NCI-H1436 treated with DMSO at 0.1 percent for 48 hours (cell line): Measurements from ENCODE around the gene IFNA13.

Experiments used
- DNase-seq: peaks from one replicate; lab custom pipeline; 2025; lab: John Stamatoyannopoulos, UW

IFNA13 gene

GRCh38 chr9:21357479-21358460 lies 10.1 kb downstream of the IFNA13 start:
- no peak for DNase-seq

GRCh38 chr9:21350787-21351186 lies 17.1 kb downstream of the IFNA13 start, which contains the start of gene IFNA6:
Gene IFNA6 (minus strand): TSS chr9:21350887. CDS start chr9:21350887, 0 bp downstream.
- DNase-seq = no peak

- no peak for DNase-seq
Measured at GRCh38 chr9:21348430-21348970, 19.4 kb downstream of the IFNA13 start.

- no peak for DNase-seq
Measured at GRCh38 chr9:21340735-21341134, 27.1 kb downstream of the IFNA13 start.

GRCh38 chr9:21336457-21336856 lies 31.4 kb downstream of the IFNA13 start:
- DNase-seq = no peak

GRCh38 chr9:21334701-21335632 lies 32.9 kb downstream of the IFNA13 start, which contains the start of gene KLHL9:
Gene KLHL9 (minus strand): TSS chr9:21335404. CDS start chr9:21334859, 545 bp downstream.
- no peak for DNase-seq

GRCh38 chr9:21333226-21333625 lies 34.6 kb downstream of the IFNA13 start:
- no peak for DNase-seq

- no peak for DNase-seq
Measured at GRCh38 chr9:21331676-21332402, 36.0 kb downstream of the IFNA13 start.

- no peak for DNase-seq
Measured at GRCh38 chr9:21326526-21327139, 41.2 kb downstream of the IFNA13 start.

- no peak for DNase-seq
Measured at GRCh38 chr9:21324047-21324446, 43.8 kb downstream of the IFNA13 start.

GRCh38 chr9:21322911-21323461 lies 44.9 kb downstream of the IFNA13 start:
- DNase-seq = no peak

GRCh38 chr9:21320465-21320864 lies 47.4 kb downstream of the IFNA13 start:
- DNase-seq = no peak

GRCh38 chr9:21317956-21318923 lies 49.6 kb downstream of the IFNA13 start:
- no peak for DNase-seq
